HTERT RPE-1 (cell line): ENCODE results near the gene ZNF516.

Experiments
- in situ Hi-C: fragments of 300-500 bp; cut with MboI; formaldehyde crosslinking; loops from 4 replicates; pipeline ENCODE4 v1.14.3; 2020; ENCODE audit warnings: low sequenced_read_pairs

Gene ZNF516

DNA sequence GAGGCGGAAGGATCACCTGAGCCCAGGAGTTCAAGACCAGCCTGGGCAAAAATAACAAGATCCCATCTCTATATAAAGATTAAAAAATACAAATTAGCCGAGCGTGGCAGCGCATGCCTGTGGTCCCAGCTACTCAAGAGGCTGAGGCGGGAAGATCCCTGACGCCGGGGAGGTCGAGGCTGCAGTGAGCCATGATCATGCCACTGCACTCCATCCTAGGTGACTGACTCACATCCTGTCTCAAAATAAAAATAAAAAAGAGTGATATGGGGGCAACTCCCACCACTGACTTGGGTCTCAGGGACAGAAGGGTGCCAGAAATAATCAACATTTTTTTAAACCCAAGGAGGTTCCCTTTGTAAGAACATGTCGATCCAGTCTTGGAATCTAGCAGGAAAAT lies 37.6 kb downstream of the ZNF516 start:
- in situ Hi-C loops = no loop called here

DNA sequence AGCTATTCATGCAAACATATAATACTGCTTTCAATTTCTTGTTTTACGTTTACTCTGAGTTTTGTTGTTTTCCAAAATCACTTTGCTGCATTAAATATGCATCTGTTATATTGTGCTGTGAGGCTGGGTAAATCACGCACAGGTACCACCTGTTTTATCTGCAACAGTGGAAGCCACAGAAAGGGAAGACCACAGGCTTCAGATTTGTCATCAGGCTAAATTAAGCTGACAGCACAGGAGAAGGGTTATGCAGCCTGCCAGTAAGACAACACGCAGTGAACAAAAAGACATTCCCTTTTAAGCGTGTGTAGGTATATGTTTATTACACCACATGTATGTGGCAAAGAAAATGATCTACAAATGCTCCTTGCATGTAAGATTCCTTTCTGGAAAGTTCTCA lies 38.2 kb downstream of the ZNF516 start:
- in situ Hi-C loops = no loop called here

DNA sequence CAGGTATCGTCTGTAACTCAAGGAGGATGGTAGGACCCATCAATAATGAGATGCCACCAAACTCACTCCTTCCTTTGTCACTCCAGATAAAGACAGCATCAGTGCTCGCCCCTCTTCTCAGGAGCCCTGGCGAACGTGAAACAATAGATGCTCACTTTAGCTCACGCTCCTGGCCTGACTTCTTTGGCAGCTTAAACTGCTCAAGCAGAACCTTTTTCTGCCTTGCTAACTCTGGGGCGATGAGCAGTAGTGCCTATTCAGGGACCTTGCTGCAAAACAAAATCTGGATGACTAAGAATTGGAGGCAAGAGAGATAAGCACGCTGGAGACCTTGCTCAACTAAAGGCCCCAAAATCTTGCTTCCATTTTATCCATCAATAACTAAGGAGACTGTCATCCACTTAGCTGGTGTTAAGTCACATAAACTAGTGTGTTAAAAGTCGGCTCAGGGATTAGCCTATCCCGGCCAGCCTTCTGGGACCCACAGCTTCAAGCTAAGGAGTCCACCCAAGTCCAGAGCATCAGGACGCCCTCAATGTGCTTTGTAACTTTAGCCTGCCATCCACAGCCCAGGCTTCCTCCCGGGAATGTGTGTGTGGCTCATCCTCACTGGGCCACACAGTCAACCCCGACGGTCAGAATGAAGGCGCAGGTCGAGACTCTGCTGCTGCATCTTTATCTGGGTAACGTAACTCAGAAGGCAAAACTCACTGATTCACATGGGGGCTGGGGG lies 38.9 kb downstream of the ZNF516 start:
- in situ Hi-C loops = no loop called here

DNA sequence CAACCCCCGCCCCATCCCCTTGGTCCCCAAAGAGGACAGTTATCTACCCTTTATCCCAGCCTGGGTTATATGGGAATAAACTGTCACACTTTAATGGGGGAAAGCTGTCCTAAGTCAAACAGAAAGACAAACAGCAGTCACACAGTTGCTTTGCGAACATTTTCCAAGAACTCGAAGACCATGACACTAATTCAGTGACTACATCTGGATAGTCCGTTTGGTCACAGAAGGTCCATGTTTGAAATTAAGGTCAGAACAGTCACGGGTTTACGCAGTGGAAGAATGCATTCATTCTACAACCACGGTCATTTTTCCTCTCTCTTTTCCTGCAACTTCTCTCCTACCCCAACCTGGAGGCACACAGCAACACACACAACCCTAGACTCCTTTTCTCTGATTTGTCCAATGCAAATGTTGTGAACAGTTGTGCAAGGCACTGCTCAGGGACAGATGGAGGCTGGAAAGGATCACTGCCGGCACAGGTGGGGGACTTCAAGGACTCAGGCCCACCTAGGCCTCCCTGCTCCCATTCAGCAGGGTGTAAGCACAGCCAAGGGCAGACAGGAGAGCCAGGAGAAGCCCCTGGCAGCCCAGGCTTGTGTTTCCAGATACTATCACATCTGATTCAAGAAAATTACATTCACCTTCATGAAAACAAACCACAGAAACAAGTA lies 39.9 kb downstream of the ZNF516 start:
- in situ Hi-C loops = no loop called here

DNA sequence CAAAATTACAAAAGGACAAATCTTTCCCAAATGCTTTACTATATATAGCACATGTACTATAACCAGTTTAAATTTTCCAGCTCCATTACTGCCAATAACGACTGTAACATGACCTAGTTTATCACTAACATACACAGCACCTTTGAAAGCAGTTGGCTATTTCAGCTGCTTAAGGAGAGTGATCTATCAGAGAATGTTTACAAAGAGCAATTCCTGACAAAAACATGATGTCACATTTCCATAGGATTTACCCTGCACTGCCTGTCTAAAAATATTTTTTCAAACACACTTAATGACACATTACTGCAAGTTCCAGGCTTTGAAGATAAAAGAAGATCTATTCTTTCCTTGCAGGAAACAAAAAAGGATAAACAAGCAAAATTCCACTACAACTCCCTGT lies 40.6 kb downstream of the ZNF516 start:
- in situ Hi-C loops = no loop called here

DNA sequence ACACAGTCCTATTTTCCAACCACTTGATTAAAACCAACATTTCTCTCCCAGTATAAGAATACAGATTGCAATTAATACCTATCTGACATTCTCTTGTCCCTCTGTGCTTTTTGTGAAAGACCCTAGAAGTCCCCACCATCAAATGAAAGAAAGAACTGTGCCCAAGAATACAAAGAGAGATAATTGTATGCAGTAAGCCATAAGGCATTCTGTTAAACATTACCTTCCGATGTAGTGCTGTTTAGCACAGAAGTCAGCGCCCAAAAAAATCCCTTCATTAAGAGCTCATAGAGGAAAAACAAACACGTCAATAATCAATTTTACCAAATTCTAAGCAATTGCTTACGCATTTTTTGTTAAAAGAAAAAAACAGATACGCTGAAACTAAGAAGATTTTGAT lies 41.1 kb downstream of the ZNF516 start:
- in situ Hi-C loops = no loop called here

DNA sequence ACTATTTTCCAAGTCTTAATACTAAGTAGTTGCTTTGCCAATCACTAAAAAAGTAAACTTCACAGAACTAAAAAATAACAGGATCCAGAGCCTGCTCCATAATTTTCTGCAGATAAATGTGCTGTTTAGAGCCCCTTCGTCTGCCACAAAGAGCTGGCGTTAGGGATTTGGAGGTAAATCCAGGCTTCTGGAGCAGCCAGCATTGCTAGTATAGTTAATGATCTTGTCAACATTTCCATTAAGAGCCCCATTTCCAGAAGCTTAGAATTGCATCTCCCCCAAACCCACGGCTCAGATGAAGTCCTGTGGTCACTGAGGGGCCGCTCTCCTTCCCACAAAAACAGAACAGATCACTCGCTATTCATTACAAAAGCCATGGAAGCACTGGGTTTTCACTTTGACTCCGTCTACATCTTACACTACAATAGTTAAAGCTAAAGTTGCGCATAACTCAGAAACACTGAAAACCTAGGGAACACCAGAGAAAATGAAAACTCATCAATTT lies 41.9 kb downstream of the ZNF516 start:
- in situ Hi-C loops = no loop called here

DNA sequence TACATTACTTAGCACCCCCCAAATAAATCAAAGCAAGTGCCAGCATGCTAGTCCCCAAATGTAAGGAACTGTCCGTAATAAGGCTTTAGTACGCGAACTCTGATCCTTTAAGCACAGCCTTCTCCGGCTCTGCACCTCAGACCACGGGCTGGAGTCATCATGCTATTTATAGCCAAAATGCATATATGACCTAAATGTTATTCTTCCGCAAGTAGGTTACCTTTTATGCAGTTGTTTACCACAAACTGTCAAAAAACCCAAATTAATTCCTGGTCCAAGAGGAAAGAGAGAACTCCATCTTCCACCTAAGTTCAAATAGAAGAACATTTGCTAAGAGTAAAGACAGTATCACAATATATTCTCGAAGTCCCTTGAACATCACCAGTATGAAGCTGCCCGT lies 42.7 kb downstream of the ZNF516 start:
- in situ Hi-C loops = no loop called here

DNA sequence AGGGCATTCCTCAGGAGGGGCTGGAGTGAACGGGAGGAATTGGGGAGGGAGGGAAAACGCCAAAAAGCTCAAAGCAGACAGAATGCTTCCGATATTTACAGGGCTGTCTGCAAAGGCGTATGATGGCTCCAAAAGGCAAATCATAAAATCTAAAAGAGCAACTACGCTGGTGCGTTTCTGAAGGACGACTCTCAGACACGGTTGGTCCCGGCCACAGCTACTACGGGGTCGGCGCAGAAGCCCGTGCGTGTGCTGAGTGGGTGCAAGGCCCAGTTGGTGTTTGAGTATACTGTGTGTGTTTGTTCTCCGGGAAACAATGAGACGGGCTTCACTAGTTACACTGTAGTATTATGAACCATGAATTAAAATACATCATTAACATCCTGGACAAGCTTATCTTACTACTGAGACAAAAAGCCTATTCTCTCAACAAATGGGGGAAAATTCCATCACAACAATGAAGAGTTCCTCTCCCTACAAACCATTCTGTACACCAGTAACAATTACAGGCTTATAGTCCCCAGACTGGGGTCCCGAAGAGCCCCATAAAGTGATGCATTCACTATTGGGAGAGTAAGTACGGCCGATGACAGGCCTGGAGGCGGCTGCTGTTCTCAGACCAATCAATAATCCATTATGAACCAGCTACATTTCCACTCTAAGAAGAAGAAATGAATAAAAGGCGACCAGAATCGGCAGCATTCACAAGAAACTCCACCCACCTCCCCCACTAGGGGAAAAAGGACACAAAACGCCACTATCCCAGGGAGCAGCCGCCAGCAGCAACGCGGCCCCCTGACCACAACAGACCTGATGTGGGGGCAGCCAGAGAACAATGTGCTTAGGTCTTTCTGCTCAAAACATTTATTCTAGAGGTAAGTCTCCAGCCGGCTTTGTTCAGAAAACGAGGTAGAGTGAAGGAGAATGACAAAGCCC lies 43.4 kb downstream of the ZNF516 start:
- in situ Hi-C loops = no loop called here

DNA sequence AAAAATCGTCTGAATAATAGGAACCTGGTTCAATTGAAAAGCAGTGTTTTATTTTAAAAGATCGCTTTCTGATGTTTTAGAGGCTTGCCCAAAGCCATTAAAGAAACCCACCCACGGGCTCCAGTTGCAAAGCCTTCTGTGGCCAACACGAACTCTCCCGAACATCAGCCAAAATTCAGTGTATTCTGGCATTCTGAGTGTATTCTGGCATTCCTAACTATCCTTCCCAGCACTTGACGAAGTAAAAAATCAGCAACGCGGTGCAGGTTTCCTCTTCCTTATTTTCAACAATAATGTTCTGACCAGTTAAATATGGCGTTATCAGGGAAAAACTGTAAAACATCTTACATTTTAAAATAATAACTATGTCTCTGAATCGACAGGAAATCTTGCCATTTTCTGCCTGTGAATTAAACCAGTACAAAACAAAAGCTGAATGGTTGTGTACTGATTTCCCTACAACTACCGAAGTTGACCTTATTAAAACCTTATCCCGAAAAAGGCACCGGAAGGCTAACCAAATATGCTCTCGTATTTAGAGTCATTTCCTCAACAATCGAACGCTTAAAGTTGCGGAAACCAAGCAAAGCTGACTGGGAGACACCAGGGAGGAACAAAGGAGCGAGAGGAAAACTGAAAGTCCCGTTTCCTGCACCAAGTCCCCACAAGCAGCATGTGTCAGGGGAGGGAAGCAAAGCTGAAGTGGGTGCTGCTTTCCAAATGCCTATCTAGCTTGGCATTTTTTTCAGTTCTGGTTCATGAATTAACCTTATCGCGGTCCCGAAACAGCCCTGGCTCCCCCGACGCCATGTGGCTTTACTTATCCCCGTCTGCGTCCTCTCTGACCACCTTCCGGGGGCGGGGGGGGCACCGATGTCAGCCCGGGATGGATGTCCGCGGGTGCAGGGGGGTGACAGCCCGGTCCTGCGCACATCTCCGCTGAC lies 44.3 kb downstream of the ZNF516 start:
- in situ Hi-C loops = no loop called here

DNA sequence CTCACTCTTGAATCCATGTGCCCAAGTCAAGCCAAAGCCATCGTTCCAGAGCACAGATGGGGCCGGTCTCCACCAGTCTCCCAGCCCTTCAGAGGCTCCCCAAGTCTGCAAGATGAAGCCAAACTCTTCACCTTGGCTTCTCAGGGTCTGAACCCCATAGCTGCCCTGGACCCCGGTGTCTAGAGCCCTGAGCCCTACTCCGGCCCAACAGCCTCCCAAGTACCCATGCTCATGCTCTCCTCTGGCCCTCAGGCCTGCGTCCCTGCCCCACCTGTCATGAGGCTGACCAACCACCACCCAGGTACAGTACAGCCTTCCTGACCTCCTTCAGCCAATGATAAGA lies 46.0 kb downstream of the ZNF516 start:
- in situ Hi-C loops = no loop called here

DNA sequence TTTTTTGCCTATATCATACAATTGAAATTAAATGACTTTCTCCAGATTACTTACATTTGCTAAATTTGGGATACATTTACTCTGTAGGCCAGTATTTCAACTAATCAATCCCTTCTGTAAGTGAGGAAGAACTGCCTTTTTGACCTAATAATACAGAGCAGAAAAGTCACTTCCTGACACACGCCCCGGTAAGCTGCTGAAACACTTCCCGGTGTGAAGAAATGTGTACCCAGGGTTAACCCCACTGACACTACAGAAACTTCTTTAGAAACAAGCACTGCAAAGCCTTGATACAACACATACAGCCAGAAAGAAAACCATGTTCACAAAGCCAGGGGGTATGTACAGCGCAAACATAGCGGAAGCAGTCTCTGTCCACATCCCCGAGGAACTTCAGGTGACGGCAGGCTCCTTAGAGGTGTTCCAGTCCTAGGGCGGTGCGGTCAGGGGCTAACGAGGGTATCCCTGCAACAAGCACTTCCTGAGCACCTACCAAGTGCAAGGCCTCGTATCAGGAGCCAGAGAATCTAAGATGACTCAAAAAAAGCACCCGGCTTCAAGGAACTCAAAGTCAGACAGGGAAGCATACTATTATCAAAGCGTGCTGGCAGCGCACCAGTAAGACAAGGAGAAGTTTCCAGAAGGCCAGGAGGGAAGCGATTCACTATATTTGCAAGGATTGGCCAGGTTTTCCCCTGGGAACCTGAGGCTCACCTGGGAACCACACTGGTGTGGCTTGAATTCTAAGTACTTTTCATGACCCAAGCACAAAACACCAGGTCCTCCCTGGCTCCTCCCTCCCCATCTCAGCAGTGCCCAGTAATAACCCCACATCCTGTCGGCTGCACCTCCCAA lies 46.6 kb downstream of the ZNF516 start:
- in situ Hi-C loops = no loop called here

DNA sequence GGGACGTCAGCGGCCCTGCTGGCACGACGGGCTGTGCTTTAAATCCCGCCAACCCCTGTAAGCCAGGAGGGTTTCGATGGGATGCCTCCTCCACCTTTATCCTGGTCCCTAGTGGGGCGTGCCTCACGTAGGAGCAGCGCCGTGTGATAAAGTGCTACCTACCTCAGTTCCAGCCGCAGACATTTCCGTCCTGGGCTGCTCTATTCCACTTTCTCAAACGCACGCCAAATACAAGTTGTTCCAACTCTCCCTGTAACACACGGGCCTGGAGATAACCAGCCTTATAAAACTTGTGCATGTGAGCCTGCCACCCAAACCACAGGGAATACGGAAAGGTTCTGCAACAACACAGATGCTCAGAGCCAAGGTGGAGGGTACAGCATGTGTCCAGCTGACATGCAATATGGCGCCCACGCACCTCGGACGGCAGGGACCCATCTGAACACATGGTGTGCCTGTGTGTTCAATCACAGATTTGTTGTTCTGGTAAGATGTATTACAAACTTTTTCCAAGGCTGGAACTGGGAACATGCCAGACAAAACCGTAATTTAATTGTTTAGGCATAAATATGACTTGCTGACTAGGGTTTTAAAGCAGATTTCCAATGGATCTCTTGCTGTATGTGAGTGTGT lies 47.7 kb downstream of the ZNF516 start:
- in situ Hi-C loops = no loop called here

DNA sequence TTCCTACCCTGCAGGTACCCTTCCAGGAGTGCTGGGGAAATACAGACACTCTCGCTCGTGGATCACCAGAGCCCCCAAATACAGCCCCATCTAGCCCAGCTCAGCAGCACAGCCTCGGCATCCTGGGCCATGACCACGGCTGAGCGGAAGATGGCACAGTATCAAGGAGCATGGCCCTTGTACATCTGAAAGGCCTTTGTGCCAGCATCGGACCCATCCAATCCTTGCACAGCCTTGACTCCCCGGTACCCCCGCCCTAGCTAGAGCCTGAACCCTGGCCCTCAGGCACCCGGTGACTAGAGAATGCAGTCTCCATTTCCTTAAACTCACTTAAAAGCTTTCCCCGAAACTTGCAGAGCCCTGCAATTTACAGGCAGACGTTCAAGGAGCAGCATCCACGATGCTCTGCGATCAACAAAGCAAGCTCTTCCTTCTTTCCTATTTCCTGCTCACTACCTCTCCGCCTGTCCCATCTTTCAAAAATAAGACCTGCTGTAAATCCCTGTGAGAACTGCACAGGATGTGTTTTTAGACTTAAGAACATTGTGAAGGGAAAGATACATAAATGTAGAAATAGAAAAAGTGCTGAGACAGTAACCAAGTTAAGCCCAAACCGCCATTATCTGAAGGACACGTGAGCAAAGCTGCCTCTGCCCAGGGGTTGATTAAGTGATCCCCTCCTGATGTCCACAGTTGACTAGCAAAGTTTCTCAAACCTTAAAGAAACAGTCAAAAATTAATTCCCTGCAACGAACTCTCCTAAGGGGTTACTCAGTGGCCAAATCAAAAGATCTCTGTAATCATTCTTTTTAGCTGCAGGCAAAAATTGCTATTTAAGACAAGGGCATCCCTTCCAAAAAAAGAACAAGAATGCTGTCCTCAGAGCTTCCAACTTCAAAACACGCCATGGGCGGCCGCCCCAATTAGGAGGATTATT lies 48.5 kb downstream of the ZNF516 start:
- in situ Hi-C loops = no loop called here

DNA sequence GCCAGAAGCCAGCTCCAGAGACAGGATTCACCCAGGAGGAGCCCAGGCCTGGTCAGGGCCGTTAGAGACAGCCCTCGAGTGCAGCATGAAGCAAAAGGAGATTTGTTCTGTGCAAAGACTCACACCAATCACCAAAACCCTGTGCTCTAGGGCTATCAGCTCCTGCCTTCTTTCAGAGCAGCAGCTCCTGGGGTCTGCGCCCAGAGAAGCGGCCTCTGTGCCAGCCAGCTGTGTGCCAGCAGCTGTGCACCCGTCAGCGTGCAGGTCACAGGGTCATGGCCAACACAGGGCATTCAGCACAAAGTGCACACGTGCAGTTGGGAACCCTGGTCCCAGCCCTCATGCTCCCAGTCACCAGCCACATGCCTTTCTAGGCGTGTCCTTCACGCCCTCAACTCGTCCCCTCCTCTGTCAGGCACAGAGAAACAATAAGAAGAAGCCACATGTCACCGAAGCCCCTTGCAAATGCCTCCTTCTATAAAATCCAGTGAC lies 49.3 kb downstream of the ZNF516 start:
- in situ Hi-C loops = no loop called here

DNA sequence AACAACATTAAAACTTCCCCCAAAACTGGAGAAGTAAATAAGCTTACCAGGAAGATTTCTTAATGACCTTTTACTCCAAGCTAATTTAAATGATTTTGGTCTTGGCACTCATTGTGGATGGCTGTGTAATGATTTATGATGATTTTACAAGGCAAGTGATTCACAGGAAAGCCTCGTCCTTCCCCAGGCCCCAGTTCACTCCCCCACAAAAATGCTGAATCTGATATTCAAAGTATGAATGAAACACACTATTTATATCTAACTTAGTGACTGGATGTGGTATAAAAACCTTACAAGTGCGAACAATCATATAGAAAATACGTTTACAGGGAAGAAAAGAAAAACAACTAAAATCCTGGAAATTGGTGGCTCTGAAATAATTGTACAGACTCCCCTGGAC lies 49.8 kb downstream of the ZNF516 start:
- in situ Hi-C loops = no loop called here

DNA sequence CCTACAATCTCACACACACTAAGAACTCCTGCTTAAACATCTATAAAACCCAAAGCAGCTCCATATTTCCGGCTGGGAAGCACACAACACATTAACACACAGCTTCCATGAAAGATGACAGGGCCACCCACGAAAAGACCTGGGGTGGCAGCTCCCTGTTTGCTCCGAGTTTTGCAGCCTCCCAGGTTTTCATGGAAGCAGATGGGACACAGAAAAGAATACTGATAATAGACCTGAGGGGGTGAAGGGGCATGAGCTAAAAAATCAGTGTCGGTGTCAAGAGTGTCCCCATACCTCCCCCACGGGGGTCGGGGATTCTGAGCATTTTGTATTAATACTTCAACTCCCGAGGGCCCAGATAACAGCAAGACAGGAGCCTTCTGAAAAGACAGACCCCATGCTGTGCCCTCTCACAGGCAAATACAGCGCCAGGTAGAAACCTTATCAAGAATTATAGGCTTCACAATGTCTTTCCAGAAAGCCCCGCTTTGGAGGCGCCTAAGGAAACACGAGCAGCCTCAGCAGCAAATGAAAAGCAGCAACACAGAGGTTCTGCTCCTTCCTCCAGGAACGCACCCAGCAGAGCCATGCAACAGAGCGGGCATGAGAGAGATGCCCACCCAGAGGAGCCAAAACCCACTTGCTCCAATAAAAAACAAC lies 50.5 kb downstream of the ZNF516 start:
- in situ Hi-C loops = no loop called here
